OCI-LY1 (cell line): Measurements from ENCODE around the gene ACTC1.

Experiments used
- CTCF ChIP-seq: fragments of 200-600 bp; sonication (generic), shearing (Covaris generic); IDR thresholded peaks from 2 replicates; pipeline ENCODE4 v1.5.1; 2017; ENCODE audit warnings: mild to moderate bottlenecking, antibody characterized with exemption, low read length, moderate library complexity, mixed read lengths
- EZH2 ChIP-seq: fragments of 200-600 bp; sonication (generic), shearing (Covaris generic); IDR thresholded peaks from 2 replicates; pipeline ENCODE4 v1.8.0; 2017; ENCODE audit warnings: borderline replicate concordance, mixed run types, mild to moderate bottlenecking, antibody characterized with exemption, low read length, moderate library complexity, mixed read lengths

- TF ChIP-seq CTCF, result no peak
- TF ChIP-seq EZH2, result no peak
Measured at GRCh38 chr15:34754171-34754601, 41.2 kb downstream of the ACTC1 start.
